ENCODE results near the gene COPS8. TPM values are rescaled to one million over a fixed set of nuclear protein-coding genes. Genes with fewer than 3 reads are reported as not detected.

COPS8 gene
- total and polyA plus RNA-seq, 5 donors from 2014 or later = 40.3 to 80.8 (median 61.8) TPM

DNA sequence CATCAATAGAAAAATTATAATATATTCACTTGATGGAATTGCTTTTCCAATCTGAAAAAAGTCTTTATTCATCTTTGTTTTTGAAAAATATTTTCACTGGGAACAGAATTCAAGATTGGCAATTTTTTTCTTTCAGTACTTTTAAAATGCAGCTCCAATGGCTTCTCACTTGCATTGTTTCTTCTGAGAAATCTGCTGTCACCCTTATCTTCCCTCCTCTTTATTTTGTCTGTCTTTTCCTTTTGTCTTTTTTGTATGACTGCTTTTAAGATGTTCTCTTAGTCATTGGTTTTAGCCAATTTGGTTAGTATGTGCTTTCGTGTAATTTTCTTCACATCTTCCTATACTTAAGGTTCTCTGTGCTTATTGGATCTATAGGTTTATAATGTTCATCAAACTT is 37.1 kb upstream of the COPS8 start:
- peaks cover 11 to 13% of the 10 kb centered on the region in 2 experiments for H3K9me3 ChIP-seq (ENCODE audit: control insufficient read depth in 2 of 2, low read length in 2 of 2)
- no peak overlapping the region for H3K4me3 Mint-ChIP-seq

DNA sequence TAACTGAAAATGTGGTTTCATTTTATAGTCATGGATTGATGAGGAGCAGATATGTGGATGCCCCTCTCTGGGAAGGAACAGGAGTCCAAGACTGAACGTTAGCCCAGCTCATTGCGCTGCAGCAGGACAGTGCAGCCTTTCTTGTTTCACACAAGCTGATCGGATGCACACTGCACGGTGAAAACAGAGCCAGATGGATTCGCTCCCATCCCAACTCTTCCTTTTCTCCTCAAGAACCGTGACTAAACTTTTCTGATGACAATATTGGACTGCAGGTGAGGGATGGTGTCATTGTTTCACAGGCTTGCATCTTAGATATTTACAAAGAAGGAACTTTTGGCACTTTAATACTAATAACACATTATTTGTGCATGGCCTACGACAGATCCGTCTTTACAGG is 33.8 kb upstream of the COPS8 start:
- no peak overlapping the region for H3K4me3 Mint-ChIP-seq
- H3K27me3 Mint-ChIP-seq = peaks cover 25% of the 10 kb centered on the region
- H3K27ac Mint-ChIP-seq = no peak overlapping the region
- H3K27me3 ChIP-seq (ENCODE audit: control insufficient read depth, insufficient read depth, low read length) = peaks cover 4% of the 10 kb centered on the region
- H3K9me3 Mint-ChIP-seq = peaks cover 0 to 23% (median 6%) of the 10 kb centered on the region in 7 donors
- no peaks in the 10 kb centered on the region for H3K36me3 ChIP-seq (ENCODE audit: control insufficient read depth, insufficient read depth, low read length)
- no peak overlapping the region for H3K27ac ChIP-seq (ENCODE audit: insufficient read depth, low read length, poor library complexity, severe bottlenecking)
- H3K36me3 Mint-ChIP-seq = no peaks in the 10 kb centered on the region
- no peaks in the 10 kb centered on the region for H3K4me1 Mint-ChIP-seq
- DNase-seq (no peak), ATAC-seq (ENCODE audit: low read depth in 2 of 2) (no peak)
- no peak overlapping the region for H3K4me3 ChIP-seq (ENCODE audit: low read depth, low read length)
- no peaks in the 10 kb centered on the region for H3K4me1 ChIP-seq (ENCODE audit: control insufficient read depth, insufficient read depth, low read length, poor library complexity, severe bottlenecking)
- H3K9me3 ChIP-seq (ENCODE audit: control insufficient read depth in 2 of 2, low read length in 2 of 2) = peaks cover 11 to 13% of the 10 kb centered on the region in 2 experiments

More for the DNA sequence above, 37.1 kb upstream of the COPS8 start:
- DNase-seq = no peak
- H3K9me3 Mint-ChIP-seq = peaks cover 0 to 23% (median 6%) of the 10 kb centered on the region in 7 donors
- no peaks in the 10 kb centered on the region for H3K4me1 Mint-ChIP-seq
- H3K36me3 ChIP-seq (ENCODE audit: control insufficient read depth, insufficient read depth, low read length) = no peaks in the 10 kb centered on the region
- no peak overlapping the region for H3K27ac Mint-ChIP-seq
- H3K36me3 Mint-ChIP-seq = no peaks in the 10 kb centered on the region
- H3K4me1 ChIP-seq (ENCODE audit: control insufficient read depth, insufficient read depth, low read length, poor library complexity, severe bottlenecking) = no peaks in the 10 kb centered on the region
- peaks cover 23% of the 10 kb centered on the region for H3K27me3 Mint-ChIP-seq
- no peak overlapping the region for H3K27ac ChIP-seq (ENCODE audit: insufficient read depth, low read length, poor library complexity, severe bottlenecking)
- H3K27me3 ChIP-seq (ENCODE audit: control insufficient read depth, insufficient read depth, low read length) = peaks cover 4% of the 10 kb centered on the region
- no peak for ATAC-seq (ENCODE audit: low read depth in 2 of 2)
- H3K4me3 ChIP-seq (ENCODE audit: low read depth, low read length) = no peak overlapping the region

DNA sequence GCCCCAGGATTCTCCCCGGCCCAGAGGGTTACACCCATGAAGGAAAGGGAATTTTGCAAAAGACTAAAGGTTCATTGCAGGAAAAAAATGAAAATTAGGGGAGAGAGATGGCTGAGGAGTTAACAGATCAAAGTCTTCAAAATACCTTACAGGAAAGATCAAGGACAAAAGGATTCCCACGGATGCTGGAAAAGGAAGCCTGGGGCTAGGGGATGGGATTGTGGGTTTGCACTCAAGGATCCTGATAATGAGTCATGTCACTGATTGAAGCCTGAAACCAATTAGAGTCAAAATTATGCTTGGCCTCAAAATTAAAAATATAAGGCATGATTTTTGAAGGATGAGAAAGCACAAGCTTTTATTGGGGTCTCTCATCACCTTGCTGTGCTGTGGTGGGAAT is 32.6 kb upstream of the COPS8 start:
- Histone ChIP-seq H3K27me3 (ENCODE audit: control insufficient read depth, insufficient read depth, low read length) (peaks cover 4% of the 10 kb centered on the region), H3K27ac (ENCODE audit: insufficient read depth, low read length, poor library complexity, severe bottlenecking) (no peak overlapping the region), H3K36me3 (ENCODE audit: control insufficient read depth, insufficient read depth, low read length) (no peaks in the 10 kb centered on the region), H3K4me1 (ENCODE audit: control insufficient read depth, insufficient read depth, low read length, poor library complexity, severe bottlenecking) (no peaks in the 10 kb centered on the region), H3K9me3 (ENCODE audit: control insufficient read depth in 2 of 2, low read length in 2 of 2) (peaks cover 10 to 11% of the 10 kb centered on the region in 2 experiments), H3K4me3 (ENCODE audit: low read depth, low read length) (no peak overlapping the region)
- Mint-ChIP-seq H3K27ac (no peak overlapping the region), H3K9me3 (peaks cover 0 to 20% (median 6%) of the 10 kb centered on the region in 7 donors), H3K27me3 (peaks cover 28% of the 10 kb centered on the region), H3K36me3 (no peaks in the 10 kb centered on the region), H3K4me3 (no peak overlapping the region), H3K4me1 (peaks cover 0 to 4% (median under 1%) of the 10 kb centered on the region in 4 donors)
- DNase-seq (no peak), ATAC-seq (ENCODE audit: low read depth in 2 of 2) (no peak)

DNA sequence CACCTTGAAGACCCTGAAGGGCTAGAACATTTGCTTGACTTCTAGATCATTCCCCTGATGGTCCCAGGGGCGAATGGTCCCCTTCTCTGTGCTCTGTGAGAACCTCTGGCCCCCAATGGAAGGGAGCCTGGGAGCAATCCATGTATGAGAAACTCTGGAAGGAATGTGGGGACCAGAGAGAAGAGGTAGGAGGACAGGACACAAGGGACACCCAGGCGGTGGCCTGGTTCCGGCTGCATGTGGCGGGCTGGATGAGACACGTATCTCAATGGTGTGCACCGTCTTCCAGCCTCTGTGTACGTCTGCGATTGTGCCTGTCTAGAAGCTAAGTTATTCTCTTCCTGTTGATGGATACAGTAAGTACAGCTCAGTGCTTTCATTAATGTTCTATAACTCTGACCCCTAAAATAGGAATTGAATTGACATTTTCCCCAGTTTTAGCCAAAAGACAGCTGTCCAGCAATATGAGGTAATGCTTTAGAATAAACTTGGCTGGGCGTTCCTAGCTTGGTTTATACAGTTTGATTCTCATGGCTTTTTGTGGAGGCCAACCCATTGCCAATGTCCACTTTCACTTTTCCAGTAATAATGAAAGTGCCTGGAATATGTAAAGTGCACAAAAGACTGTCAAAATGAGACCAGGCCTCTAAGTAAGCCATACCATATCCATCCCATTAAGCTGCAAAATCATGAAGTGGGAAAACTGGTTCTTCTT is 30.1 kb upstream of the COPS8 start:
- no peaks in the 10 kb centered on the region for H3K36me3 Mint-ChIP-seq
- H3K27me3 ChIP-seq (ENCODE audit: control insufficient read depth, insufficient read depth, low read length) = peaks cover 4% of the 10 kb centered on the region

DNA sequence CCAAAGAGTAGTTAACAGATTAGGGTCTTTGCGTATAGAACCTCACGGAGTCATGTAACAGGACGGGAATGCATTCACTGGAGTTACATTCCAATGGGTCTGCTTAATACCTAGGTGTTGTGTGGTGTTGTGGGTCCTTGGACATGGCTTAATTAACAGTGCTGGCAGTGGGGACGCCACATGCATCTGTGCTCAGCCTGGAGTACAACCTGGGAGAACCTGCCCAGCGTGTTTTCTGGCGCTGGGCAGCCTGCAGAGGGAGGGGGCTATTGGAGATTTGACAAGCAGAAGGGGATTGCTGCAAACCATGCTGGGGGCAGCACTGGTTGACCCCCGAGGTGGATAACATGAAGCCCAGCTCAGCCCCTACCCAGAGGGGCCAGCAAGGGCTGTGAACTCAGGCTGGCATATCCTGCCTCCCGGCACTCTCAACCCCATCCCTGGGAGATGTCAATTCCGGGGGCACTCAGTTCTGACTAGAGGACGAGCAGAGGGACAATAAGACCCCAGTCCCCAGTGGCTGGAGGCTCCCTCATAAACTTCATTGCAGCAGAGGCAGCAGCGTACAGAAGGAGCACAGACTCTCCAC is 29.3 kb upstream of the COPS8 start:
- Histone ChIP-seq H3K9me3 (ENCODE audit: control insufficient read depth in 2 of 2, low read length in 2 of 2) (no peaks in the 10 kb centered on the region), H3K4me1 (ENCODE audit: control insufficient read depth, insufficient read depth, low read length, poor library complexity, severe bottlenecking) (peaks cover 10% of the 10 kb centered on the region), H3K27ac (ENCODE audit: insufficient read depth, low read length, poor library complexity, severe bottlenecking) (no peak overlapping the region), H3K4me3 (ENCODE audit: low read depth, low read length) (no peak overlapping the region), H3K36me3 (ENCODE audit: control insufficient read depth, insufficient read depth, low read length) (no peaks in the 10 kb centered on the region), H3K27me3 (ENCODE audit: control insufficient read depth, insufficient read depth, low read length) (peaks cover 4% of the 10 kb centered on the region)
- Mint-ChIP-seq H3K36me3 (no peaks in the 10 kb centered on the region), H3K27me3 (peaks cover 22% of the 10 kb centered on the region), H3K4me1 (peaks cover 5 to 18% (median 13%) of the 10 kb centered on the region in 4 donors), H3K4me3 (no peak overlapping the region), H3K9me3 (peaks cover 0 to under 1% (median 0%) of the 10 kb centered on the region in 7 donors), H3K27ac (no peak overlapping the region)
- no peak for ATAC-seq (ENCODE audit: low read depth in 2 of 2)
- DNase-seq = no peak

More for the DNA sequence above, 30.1 kb upstream of the COPS8 start:
- ATAC-seq (ENCODE audit: low read depth in 2 of 2) (no peak), DNase-seq (no peak)
- H3K27ac ChIP-seq (ENCODE audit: insufficient read depth, low read length, poor library complexity, severe bottlenecking) = no peak overlapping the region
- Mint-ChIP-seq H3K4me3 (no peak overlapping the region), H3K27me3 (peaks cover 28% of the 10 kb centered on the region), H3K4me1 (peaks cover 4 to 18% (median 11%) of the 10 kb centered on the region in 4 donors), H3K9me3 (peaks cover 0 to 2% (median 0%) of the 10 kb centered on the region in 7 donors), H3K27ac (no peak overlapping the region)
- H3K36me3 ChIP-seq (ENCODE audit: control insufficient read depth, insufficient read depth, low read length) = no peaks in the 10 kb centered on the region
- peaks cover 10% of the 10 kb centered on the region for H3K4me1 ChIP-seq (ENCODE audit: control insufficient read depth, insufficient read depth, low read length, poor library complexity, severe bottlenecking)
- no peaks in the 10 kb centered on the region for H3K9me3 ChIP-seq (ENCODE audit: control insufficient read depth in 2 of 2, low read length in 2 of 2)
- no peak overlapping the region for H3K4me3 ChIP-seq (ENCODE audit: low read depth, low read length)

DNA sequence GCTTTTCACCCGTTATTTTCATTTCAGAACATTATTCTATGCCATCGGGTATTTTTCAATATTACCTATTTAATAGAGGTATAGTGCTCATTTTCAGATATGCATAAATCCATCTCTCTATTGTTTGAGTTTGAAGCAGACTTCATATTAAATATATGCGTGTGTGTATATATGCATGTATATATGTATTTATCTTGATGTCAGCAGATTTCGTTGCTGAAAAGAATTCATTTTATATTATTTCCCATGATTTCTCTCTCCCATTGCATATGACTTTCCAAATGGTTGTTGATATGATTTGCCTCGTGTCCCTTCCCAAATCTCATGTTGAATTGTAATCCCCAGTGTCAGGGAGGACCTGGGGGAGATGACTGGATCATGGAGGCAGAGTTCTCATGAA is 28.6 kb upstream of the COPS8 start:
- Histone ChIP-seq H3K9me3 (ENCODE audit: control insufficient read depth in 2 of 2, low read length in 2 of 2) (no peaks in the 10 kb centered on the region), H3K4me1 (ENCODE audit: control insufficient read depth, insufficient read depth, low read length, poor library complexity, severe bottlenecking) (peaks cover 10% of the 10 kb centered on the region), H3K36me3 (ENCODE audit: control insufficient read depth, insufficient read depth, low read length) (no peaks in the 10 kb centered on the region), H3K27ac (ENCODE audit: insufficient read depth, low read length, poor library complexity, severe bottlenecking) (no peak overlapping the region), H3K4me3 (ENCODE audit: low read depth, low read length) (no peak overlapping the region), H3K27me3 (ENCODE audit: control insufficient read depth, insufficient read depth, low read length) (no peaks in the 10 kb centered on the region)
- Mint-ChIP-seq H3K27ac (no peak overlapping the region), H3K9me3 (no peaks in the 10 kb centered on the region), H3K36me3 (no peaks in the 10 kb centered on the region), H3K4me1 (peaks cover 5 to 18% (median 13%) of the 10 kb centered on the region in 4 donors), H3K27me3 (peaks cover 15% of the 10 kb centered on the region), H3K4me3 (no peak overlapping the region)
- no peak for ATAC-seq (ENCODE audit: low read depth in 2 of 2)
- no peak for DNase-seq

DNA sequence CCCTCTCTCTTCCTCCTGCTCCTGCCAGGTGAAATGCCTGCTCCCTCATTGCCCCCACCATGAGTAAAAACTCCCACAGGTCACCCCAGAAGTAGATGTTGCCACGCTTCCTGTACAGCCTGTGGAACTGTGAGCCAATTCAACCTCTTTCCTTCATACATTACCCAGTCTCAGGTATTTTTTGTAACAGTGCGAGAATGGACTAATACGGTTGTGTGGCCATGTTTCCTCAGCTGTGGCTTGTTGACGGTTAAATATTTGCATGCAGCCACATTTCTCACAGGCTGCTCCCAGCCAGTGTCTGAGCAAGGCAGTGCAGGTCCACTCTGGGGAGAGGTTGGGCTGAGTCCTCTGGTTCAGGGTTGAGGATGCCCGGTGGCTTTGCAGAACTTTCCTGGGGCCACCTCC is 27.8 kb upstream of the COPS8 start:
- peaks cover 14% of the 10 kb centered on the region for H3K27me3 Mint-ChIP-seq
- H3K4me1 Mint-ChIP-seq = peaks cover 5 to 18% (median 13%) of the 10 kb centered on the region in 4 donors
- no peak overlapping the region for H3K27ac Mint-ChIP-seq
- no peaks in the 10 kb centered on the region for H3K9me3 Mint-ChIP-seq
- Histone ChIP-seq H3K27me3 (ENCODE audit: control insufficient read depth, insufficient read depth, low read length) (no peaks in the 10 kb centered on the region), H3K27ac (ENCODE audit: insufficient read depth, low read length, poor library complexity, severe bottlenecking) (no peak overlapping the region), H3K4me1 (ENCODE audit: control insufficient read depth, insufficient read depth, low read length, poor library complexity, severe bottlenecking) (peaks cover 10% of the 10 kb centered on the region), H3K9me3 (ENCODE audit: control insufficient read depth in 2 of 2, low read length in 2 of 2) (no peaks in the 10 kb centered on the region), H3K4me3 (ENCODE audit: low read depth, low read length) (no peak overlapping the region), H3K36me3 (ENCODE audit: control insufficient read depth, insufficient read depth, low read length) (no peaks in the 10 kb centered on the region)
- ATAC-seq (ENCODE audit: low read depth in 2 of 2) (no peak), DNase-seq (peak in 1 of 3 donors; percentile 4)
- H3K4me3 Mint-ChIP-seq = no peak overlapping the region
- no peaks in the 10 kb centered on the region for H3K36me3 Mint-ChIP-seq
